Measurements from ENCODE around the gene EFHB.

- TF ChIP-seq CTCF (IDR thresholded peaks at IDR 0.05) = no peak
- no peak for TF ChIP-seq POLR2A (IDR thresholded peaks at IDR 0.05)
- TF ChIP-seq POLR2AphosphoS5 (IDR thresholded peaks at IDR 0.05) = no peak
Observed at GRCh38 chr3:19920401-19921080, 13.5 kb downstream of the EFHB start.

All from breast epithelium (tissue), 3 donors.